Mesendoderm (in vitro differentiated cells): ENCODE measurements around the gene PLOD3.

ENCODE experiments used
- DNase-seq: peaks from one replicate; pipeline ENCODE4 v3.0.0; 2013
- H2AK5ac ChIP-seq: 2 replicates; pipeline ENCODE4 v1.6.1; 2013; ENCODE audit warnings: low read length, inconsistent platforms
- H2BK120ac ChIP-seq: 2 replicates; pipeline ENCODE4 v1.6.1; 2013; ENCODE audit warnings: low read depth, mild to moderate bottlenecking, low read length, moderate library complexity, mixed read lengths
- H2BK15ac ChIP-seq: replicated peaks from 2 replicates; pipeline ENCODE4 v1.6.1; 2013; ENCODE audit warnings: low read depth, mild to moderate bottlenecking, moderate library complexity
- H2BK5ac ChIP-seq: 2 replicates; pipeline ENCODE4 v1.6.1; 2013; ENCODE audit warnings: low read length, inconsistent platforms
- H3K18ac ChIP-seq: 2 replicates; pipeline ENCODE4 v1.6.1; 2013; ENCODE audit warnings: mild to moderate bottlenecking, low read length, mixed read lengths
- H3K23ac ChIP-seq: one replicate; pipeline ENCODE4 v1.6.1; 2013; ENCODE audit warnings: low read length
- H3K27ac ChIP-seq: 2 replicates; pipeline ENCODE4 v1.5.1; 2013; ENCODE audit warnings: low read depth, mild to moderate bottlenecking, inconsistent platforms, low read length, moderate library complexity
- H3K27me3 ChIP-seq: 2 replicates; pipeline ENCODE4 v1.6.1; 2013; ENCODE audit warnings: low read length, control low read depth, mild to moderate bottlenecking, inconsistent platforms; ENCODE audit not compliant: insufficient read depth, poor library complexity
- H3K36me3 ChIP-seq: 2 replicates; pipeline ENCODE4 v1.6.1; 2013; ENCODE audit warnings: low read length, inconsistent platforms; ENCODE audit not compliant: control insufficient read depth, insufficient read depth
- H3K4ac ChIP-seq: one replicate; pipeline ENCODE4 v1.6.1; 2013; ENCODE audit warnings: low read depth, mild to moderate bottlenecking, low read length, moderate library complexity
- H3K4me1 ChIP-seq: 2 replicates; pipeline ENCODE4 v1.6.1; 2013; ENCODE audit warnings: low read depth, low read length, inconsistent platforms; ENCODE audit not compliant: control insufficient read depth
- H3K4me2 ChIP-seq: 2 replicates; pipeline ENCODE4 v1.6.1; 2013; ENCODE audit warnings: low read length
- H3K4me3 ChIP-seq: 2 replicates; pipeline ENCODE4 v1.5.1; 2013; ENCODE audit warnings: mild to moderate bottlenecking, low read length
- H3K56ac ChIP-seq: one replicate; pipeline ENCODE4 v1.6.1; 2013; ENCODE audit warnings: low read length
- H3K79me1 ChIP-seq: 2 replicates; pipeline ENCODE4 v1.6.1; 2013; ENCODE audit warnings: low read length, inconsistent platforms
- H3K79me2 ChIP-seq: 2 replicates; pipeline ENCODE4 v1.6.1; 2013; ENCODE audit warnings: mild to moderate bottlenecking, low read length; ENCODE audit not compliant: control insufficient read depth, insufficient read depth
- H3K9ac ChIP-seq: 2 replicates; pipeline ENCODE4 v1.6.1; 2013; ENCODE audit warnings: low read length, inconsistent platforms
- H4K5ac ChIP-seq: one replicate; pipeline ENCODE4 v1.6.1; 2013; ENCODE audit warnings: low read length
- H4K8ac ChIP-seq: one replicate; pipeline ENCODE4 v1.6.1; 2013; ENCODE audit warnings: low read depth, mild to moderate bottlenecking, control low read depth, low read length, moderate library complexity
- WGBS: extraction: QIAGEN DNeasy Blood & Tissue Kit; methylation state at CpG from one replicate; pipeline ENCODE4 v1.1.7; 2013; ENCODE audit warnings: low lambda C conversion rate, missing lambda C conversion rate; ENCODE audit not compliant: insufficient coverage; ENCODE audit errors: extremely low coverage; 5-methylcytosine and 5-hydroxymethylcytosine counted together

The PLOD3 gene

DNA sequence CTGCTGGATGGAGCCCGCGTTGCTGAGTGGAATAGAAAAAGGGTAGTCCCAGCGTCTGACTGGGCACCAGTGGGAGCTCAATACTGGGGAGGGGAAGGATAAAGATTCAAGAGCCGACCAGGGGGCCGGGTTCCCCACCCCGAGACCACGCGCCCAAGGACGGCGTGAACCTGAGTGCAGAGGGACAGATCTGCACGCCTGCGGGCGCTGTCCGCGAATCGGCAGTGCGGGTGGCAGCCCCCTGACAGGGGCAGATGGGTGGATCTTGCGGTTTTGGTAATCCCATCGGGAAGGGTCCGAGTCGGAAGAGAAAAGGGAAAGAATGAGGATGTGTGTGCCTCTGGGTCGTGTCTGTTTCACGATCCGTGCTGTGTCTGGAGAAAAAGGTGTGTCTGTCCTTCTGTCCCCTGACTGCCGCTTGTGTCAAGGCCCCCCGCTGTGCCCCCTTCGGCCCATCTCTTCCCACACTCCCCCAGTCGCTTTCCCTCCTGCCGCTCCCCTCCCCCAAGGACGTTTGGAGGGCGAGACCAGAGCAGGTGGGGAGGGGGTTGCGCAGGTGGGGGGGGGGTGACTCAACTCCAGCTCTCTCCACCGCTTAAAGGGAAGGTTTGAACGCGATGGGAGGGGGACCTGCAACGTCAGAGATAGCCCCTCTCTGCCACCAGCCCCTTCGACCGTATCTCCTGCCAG, 51.3 kb downstream of the PLOD3 start:
- H3K36me3 ChIP-seq, result no peaks in the 10 kb centered on the region
- H3K4me3 ChIP-seq, result peak overlapping the region; percentile 28
- no peak overlapping the region for H4K5ac ChIP-seq
- H3K79me1 ChIP-seq, result no peaks in the 10 kb centered on the region
- no peak overlapping the region for H3K27ac ChIP-seq
- H2BK120ac ChIP-seq, result no peak overlapping the region
- H3K9ac ChIP-seq, result peak overlapping the region; percentile 27
- H4K8ac ChIP-seq, result no peak overlapping the region
- peaks cover 25% of the 10 kb centered on the region for H3K27me3 ChIP-seq
- H2BK5ac ChIP-seq, result no peak overlapping the region
- no peak overlapping the region for H2AK5ac ChIP-seq
- no peak overlapping the region for H3K23ac ChIP-seq
- H3K4me1 ChIP-seq, result peaks cover 5% of the 10 kb centered on the region
- DNase-seq, result peak; percentile 47
- H3K4ac ChIP-seq, result no peak overlapping the region
- no CpG with 5 or more reads among the region's 38 CpGs for WGBS
- peak overlapping the region; percentile 27 for H3K56ac ChIP-seq
- no peaks in the 10 kb centered on the region for H3K79me2 ChIP-seq
- H2BK15ac ChIP-seq, result no peak overlapping the region
- peak overlapping the region; percentile 93 for H3K4me2 ChIP-seq
- no peak overlapping the region for H3K18ac ChIP-seq

DNA sequence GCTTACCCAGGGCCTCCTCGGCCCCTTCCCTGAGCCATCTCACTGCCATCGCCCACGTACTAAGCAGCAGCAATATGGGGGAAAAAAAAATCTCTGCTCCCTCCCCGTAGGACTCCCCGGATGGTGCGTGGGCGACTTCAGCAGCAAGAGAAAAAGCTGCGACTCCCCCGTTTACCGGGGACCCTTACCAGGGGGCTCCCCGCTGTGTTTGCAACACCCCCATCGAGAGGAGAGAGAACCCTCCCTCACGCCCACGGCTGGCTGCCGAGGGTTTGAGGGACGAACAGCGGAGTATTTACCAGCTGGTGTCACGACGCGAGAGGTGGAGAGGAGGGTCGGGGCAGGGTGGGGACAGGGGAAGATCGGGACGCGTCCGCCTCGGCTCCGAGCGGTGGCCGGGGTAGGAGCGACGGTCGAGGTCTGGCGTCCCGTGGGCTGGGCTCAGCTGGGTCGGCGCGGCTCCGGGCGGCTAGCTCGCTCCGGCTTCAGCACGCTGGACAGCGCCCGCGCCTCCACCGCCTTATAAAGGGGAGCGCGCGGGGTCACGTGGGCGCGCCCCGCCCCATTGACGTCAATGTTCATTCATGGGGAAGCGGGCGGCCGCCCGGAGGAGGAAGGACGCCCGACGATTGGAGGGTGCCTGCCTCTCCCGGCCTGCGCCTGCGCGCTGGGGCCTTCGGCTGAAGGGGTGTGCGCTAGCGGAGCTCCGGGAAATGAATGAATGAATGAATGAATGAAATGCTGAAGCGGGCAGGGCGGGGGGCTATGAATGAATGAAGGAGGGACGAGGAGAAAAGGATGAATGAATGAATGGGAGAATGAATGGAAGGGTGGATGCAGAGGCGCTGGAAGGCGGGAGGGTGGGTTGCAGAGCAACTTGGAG, 52.1 kb downstream of the PLOD3 start, which contains the start of gene VGF:
VGF (minus strand) TSS at position 495 of the 883 bp plus-strand sequence. CDS start 726 bp downstream, outside the sequence.
- Histone ChIP-seq H3K4me1 (peaks cover 5% of the 10 kb centered on the region), H2BK15ac (no peak within 1 kb of the TSS), H3K79me2 (no peaks in the 10 kb centered on the region), H3K56ac (peak within 1 kb of the TSS; percentile 27), H2AK5ac (no peak within 1 kb of the TSS), H3K4me2 (peak within 1 kb of the TSS; percentile 93), H3K36me3 (no peaks in the 10 kb centered on the region), H4K8ac (no peak within 1 kb of the TSS), H3K23ac (no peak within 1 kb of the TSS), H3K18ac (no peak within 1 kb of the TSS), H3K9ac (peak within 1 kb of the TSS; percentile 27), H2BK5ac (no peak within 1 kb of the TSS), H3K79me1 (no peaks in the 10 kb centered on the region), H3K4ac (no peak within 1 kb of the TSS), H2BK120ac (no peak within 1 kb of the TSS), H4K5ac (no peak within 1 kb of the TSS), H3K27me3 (peaks cover 18% of the 10 kb centered on the region), H3K4me3 (peak within 1 kb of the TSS; percentile 28), H3K27ac (no peak within 1 kb of the TSS)
- no CpG with 5 or more reads among the region's 74 CpGs for WGBS
- peak; percentile 97 for DNase-seq

DNA sequence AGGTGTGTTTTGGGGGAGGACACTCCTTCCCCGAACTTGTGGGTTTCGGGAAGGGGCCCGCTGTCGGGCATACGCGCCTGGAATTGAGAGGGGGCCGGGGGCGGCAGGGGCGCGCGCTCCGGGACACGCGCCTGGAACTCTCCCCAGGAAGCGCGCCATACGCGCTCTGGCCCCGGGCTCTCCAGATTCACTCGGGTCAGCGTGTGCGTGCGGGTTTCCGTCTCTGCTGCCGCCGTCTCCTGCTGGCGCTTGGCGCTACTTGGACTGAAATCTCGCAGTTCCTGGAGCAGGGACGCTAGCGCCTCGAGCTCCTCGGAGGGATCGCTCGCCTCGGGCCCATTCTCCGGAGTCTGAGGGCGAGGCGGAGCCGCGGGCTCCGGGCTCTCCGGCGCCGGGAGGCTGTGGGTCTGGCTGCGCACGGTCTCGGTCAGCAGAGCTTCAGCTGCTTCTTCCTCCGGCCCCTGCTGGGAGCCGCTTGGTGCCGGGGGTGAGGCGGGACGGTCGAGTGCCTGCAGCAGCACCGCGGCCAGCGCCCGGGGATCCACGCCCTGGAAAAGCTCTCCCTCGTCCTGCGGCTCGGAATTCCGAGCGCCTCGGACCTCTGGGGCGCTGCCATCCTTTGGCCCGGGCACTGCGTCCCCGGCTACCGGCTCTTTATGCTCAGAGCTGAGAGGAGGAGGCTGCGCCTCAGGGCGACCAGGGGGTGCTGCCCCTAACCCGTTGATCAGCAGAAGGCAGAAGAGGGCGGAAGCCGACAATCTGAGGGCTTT, 53.1 kb downstream of the PLOD3 start:
- Histone ChIP-seq H3K4ac (no peak overlapping the region), H4K8ac (no peak overlapping the region), H3K79me2 (no peaks in the 10 kb centered on the region), H2BK120ac (no peak overlapping the region), H3K4me2 (peak overlapping the region; percentile 78), H3K18ac (no peak overlapping the region), H3K9ac (peak overlapping the region; percentile 58), H3K23ac (peak overlapping the region; percentile 39), H3K27me3 (peaks cover 13% of the 10 kb centered on the region), H3K79me1 (no peaks in the 10 kb centered on the region), H2BK5ac (no peak overlapping the region), H3K36me3 (no peaks in the 10 kb centered on the region), H3K4me3 (no peak overlapping the region), H3K56ac (peak overlapping the region; percentile 54), H3K27ac (no peak overlapping the region), H3K4me1 (peaks cover 5% of the 10 kb centered on the region), H2BK15ac (no peak overlapping the region), H2AK5ac (no peak overlapping the region), H4K5ac (no peak overlapping the region)
- no CpG with 5 or more reads among the region's 75 CpGs for WGBS
- DNase-seq, result peak; percentile 77

DNA sequence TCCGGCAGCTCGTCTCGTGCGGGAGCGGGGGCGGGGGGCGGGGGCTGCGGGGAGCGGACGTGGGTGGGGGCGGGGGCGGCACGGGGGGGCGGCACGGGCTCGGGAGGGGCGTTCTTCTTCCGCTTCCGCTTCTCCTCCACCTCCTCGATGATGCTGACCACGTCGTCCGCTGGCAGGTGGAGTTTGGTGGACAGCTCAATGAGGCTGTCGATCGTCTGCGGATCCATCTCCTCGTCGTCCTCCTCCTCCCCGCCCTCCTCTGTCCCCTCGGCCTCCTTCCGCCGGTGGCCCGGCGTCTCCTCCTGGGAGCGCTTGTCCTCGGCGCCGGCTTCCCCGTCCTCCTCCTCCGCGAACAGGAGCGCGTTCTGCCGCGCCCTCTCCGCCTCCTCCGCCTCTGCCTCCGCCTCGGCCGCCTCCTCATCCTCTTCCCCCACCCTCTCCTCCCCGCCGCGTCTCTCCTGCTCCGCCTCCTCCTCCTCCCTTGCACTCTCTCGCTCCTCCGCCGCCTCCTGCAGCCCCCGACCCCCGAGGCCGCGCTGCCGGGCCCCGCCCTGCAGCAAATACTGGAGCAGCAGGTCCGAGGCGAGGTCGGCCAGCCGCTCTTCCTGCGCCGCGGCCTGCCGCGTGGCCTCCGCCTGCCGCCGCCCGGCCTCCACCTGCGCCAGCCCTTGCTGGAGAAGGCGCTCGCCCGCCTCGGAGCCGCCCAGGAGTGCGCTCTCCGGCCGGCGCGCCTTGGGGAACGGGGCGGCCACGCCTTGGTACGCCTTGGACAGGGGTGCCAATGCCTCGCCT, 53.9 kb downstream of the PLOD3 start:
- Histone ChIP-seq H2BK120ac (no peak overlapping the region), H3K4ac (no peak overlapping the region), H3K4me1 (peaks cover 5% of the 10 kb centered on the region), H3K79me2 (no peaks in the 10 kb centered on the region), H3K18ac (no peak overlapping the region), H3K79me1 (no peaks in the 10 kb centered on the region), H3K4me2 (peak overlapping the region; percentile 78), H4K5ac (no peak overlapping the region), H3K4me3 (no peak overlapping the region), H4K8ac (no peak overlapping the region), H3K23ac (peak overlapping the region; percentile 39), H3K56ac (peak overlapping the region; percentile 86), H2AK5ac (no peak overlapping the region), H3K27me3 (peaks cover 13% of the 10 kb centered on the region), H2BK5ac (no peak overlapping the region), H3K9ac (peak overlapping the region; percentile 58), H3K27ac (no peak overlapping the region), H3K36me3 (no peaks in the 10 kb centered on the region), H2BK15ac (no peak overlapping the region)
- peak; percentile 60 for DNase-seq
- WGBS, result no CpG with 5 or more reads among the region's 92 CpGs
